ENCODE results near the gene NCS1. TPM values are rescaled to one million over a fixed set of nuclear protein-coding genes. Genes with fewer than 3 reads are reported as not detected.

Gene NCS1
- total RNA-seq = 10 to 100 TPM in 1 of 2 donors, 1 to 10 TPM in 1; 4.5 to 26.1 TPM

GRCh38 chr9:130172161-130172857, at the start of gene NCS1:
NCS1 (plus strand) TSS chr9:130172404; CDS start chr9:130172664, 260 bp downstream.
- no peak for TF ChIP-seq CTCF (IDR thresholded peaks at IDR 0.05)
- Histone ChIP-seq H3K9me3 (no peaks in the 10 kb centered on the region), H3K4me3 (peak within 1 kb of the TSS; percentile 54 to 68), H3K27ac (peak within 1 kb of the TSS; percentile 41 to 59), H3K36me3 (no peaks in the 10 kb centered on the region), H3K4me1 (peaks cover 0 to 22% of the 10 kb centered on the region in 2 donors), H3K27me3 (no peaks in the 10 kb centered on the region)
- DNase-seq (ENCODE audit: low spot score) = peak; percentile 66

GRCh38 chr9:130122456-130122855, 49.7 kb upstream of the NCS1 start:
- no peak overlapping the region for H3K4me3 ChIP-seq
- TF ChIP-seq CTCF (IDR thresholded peaks at IDR 0.05) = no peak
- peaks cover 27% of the 10 kb centered on the region for H3K36me3 ChIP-seq
- no peak overlapping the region for H3K27ac ChIP-seq
- H3K9me3 ChIP-seq = no peaks in the 10 kb centered on the region
- DNase-seq (ENCODE audit: low spot score) = no peak
- peaks cover 0 to 16% of the 10 kb centered on the region in 2 donors for H3K4me1 ChIP-seq
- H3K27me3 ChIP-seq = no peaks in the 10 kb centered on the region

GRCh38 chr9:130124085-130124860, 47.9 kb upstream of the NCS1 start:
- DNase-seq (ENCODE audit: low spot score) = no peak
- H3K27ac ChIP-seq = no peak overlapping the region
- no peak for TF ChIP-seq CTCF (IDR thresholded peaks at IDR 0.05)
- peaks cover 33% of the 10 kb centered on the region for H3K36me3 ChIP-seq
- peaks cover 0 to 14% of the 10 kb centered on the region in 2 donors for H3K4me1 ChIP-seq
- no peaks in the 10 kb centered on the region for H3K9me3 ChIP-seq
- no peak overlapping the region for H3K4me3 ChIP-seq
- no peaks in the 10 kb centered on the region for H3K27me3 ChIP-seq

- H3K36me3 ChIP-seq = peaks cover 49% of the 10 kb centered on the region
- TF ChIP-seq CTCF (IDR thresholded peaks at IDR 0.05) = no peak
- no peak overlapping the region for H3K27ac ChIP-seq
- DNase-seq (ENCODE audit: low spot score) = no peak
- no peaks in the 10 kb centered on the region for H3K27me3 ChIP-seq
- no peaks in the 10 kb centered on the region for H3K9me3 ChIP-seq
- H3K4me3 ChIP-seq = no peak overlapping the region
- H3K4me1 ChIP-seq = peaks cover 0 to 21% of the 10 kb centered on the region in 2 donors
Observed at GRCh38 chr9:130126721-130127433, 45.3 kb upstream of the NCS1 start.

- Histone ChIP-seq H3K36me3 (peaks cover 39% of the 10 kb centered on the region), H3K4me3 (no peak overlapping the region), H3K27me3 (no peaks in the 10 kb centered on the region), H3K9me3 (no peaks in the 10 kb centered on the region), H3K4me1 (peaks cover 0 to 21% of the 10 kb centered on the region in 2 donors), H3K27ac (peak overlapping the region; percentile 68)
- no peak for DNase-seq (ENCODE audit: low spot score)
- no peak for TF ChIP-seq CTCF (IDR thresholded peaks at IDR 0.05)
Observed at GRCh38 chr9:130128251-130128650, 44.0 kb upstream of the NCS1 start.

Data from right atrium auricular region (tissue), 2 donors.